ENCODE data around the gene PSMC3IP.

- TF ChIP-seq CTCF (IDR thresholded peaks at IDR 0.05; ENCODE audit: low read depth, low read length, missing input control) (peak; percentile 72), EGR1 (IDR thresholded peaks at IDR 0.05; ENCODE audit: low read depth in 2 of 2) (no peak), GABPA (IDR thresholded peaks at IDR 0.05 in 1 of 2, conservative IDR thresholded peaks at IDR 0.05 in 1 of 2) (no peak), ZBTB33 (IDR thresholded peaks at IDR 0.05) (no peak), YY1 (IDR thresholded peaks at IDR 0.05) (no peak)
Observed at GRCh38 chr17:42578282-42578869, 847 bp upstream of the PSMC3IP start.
